ENCODE results near the gene NAP1L1.

Gene NAP1L1, protein sequence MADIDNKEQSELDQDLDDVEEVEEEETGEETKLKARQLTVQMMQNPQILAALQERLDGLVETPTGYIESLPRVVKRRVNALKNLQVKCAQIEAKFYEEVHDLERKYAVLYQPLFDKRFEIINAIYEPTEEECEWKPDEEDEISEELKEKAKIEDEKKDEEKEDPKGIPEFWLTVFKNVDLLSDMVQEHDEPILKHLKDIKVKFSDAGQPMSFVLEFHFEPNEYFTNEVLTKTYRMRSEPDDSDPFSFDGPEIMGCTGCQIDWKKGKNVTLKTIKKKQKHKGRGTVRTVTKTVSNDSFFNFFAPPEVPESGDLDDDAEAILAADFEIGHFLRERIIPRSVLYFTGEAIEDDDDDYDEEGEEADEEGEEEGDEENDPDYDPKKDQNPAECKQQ

DNA sequence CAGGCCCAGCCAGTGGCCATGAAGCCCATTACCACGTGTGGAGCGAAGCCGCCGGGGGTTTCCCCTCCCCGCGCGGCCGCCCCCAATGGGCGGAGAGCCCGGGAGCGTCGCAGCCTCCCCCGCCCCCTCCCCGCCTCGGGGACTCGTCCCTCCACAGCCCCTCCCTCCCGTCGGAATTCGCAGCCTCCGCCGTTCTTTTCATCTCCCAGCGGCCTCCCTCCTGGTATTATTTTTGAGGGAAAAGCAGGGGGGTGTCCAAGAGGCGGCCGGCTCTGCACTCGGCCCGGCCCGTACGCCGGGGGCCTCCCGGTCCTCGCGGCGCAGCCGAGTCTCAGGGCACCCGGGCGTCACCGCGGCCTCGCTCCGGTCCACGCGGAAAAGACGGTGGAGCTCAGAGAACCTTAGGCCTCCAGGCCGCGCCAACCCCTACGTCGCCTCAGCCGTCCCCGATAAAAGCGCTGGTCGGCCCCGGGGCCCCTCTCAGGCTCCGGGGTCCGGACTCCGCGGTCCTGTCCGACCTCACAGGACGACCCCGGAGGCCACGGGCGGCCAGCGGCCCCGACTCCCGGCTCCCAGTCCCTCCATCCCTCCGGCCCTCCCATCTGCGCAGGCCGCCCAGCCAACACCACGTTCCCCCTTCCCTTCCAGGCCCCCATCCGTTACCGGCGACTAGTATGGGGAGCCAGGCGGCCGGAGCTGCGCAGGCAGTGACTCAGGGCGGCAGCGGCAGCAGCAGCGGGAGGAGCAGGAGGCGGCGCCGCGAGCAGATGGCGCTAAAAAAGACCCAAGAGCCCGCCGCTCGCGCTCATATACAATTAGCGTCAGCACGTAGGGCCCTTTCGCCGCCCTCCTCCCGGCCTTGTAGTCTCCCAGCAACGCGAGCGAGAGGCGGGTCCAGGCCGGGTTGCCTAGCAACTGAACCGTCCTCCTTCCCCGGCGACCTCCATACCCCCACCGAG lies at the start of gene NAP1L1:
Gene NAP1L1 (minus strand): TSS at position 782 of the 959 bp plus-strand sequence. CDS start 10,466 bp downstream, outside the sequence.
- DNase-seq, result peak; percentile 96

DNA sequence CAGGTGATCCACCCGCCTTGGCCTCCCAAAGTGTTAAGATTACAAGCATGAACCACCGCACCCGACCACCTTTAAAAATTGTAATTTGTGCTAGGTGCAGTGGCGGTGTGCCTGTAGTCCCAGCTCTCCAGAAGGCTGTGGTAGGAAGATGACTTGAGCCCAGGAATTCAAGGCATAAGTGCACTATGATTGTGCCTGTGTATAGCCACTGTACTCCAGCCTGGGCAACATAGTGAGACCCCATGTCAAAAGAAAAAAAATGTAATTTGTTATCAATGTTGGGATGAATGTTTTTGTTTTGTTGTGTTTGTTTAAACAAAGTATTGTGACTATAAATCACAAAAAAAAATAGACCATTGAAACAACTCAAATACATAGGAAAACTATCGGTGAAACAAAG lies 43.1 kb upstream of the NAP1L1 start:
- DNase-seq, result no peak

DNA sequence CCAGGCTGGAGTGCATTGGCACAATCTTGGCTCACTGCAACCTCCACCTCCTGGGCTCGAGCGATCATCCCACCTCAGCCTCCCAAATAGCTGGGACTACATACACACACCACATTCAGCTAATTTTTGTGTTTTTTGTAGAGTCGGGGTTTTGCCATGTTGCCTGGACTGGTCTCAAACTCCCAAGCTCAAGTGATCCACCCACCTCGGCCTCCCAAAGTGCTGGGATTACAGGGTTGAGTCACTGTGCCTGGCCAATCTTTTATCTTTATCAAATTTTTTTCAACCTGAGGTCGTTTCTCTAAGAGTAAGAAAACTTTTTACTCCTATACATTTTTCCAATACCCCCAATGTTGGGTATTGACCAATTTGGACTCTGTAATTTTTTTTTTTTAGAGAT lies 40.0 kb upstream of the NAP1L1 start:
- no peak for DNase-seq

DNA sequence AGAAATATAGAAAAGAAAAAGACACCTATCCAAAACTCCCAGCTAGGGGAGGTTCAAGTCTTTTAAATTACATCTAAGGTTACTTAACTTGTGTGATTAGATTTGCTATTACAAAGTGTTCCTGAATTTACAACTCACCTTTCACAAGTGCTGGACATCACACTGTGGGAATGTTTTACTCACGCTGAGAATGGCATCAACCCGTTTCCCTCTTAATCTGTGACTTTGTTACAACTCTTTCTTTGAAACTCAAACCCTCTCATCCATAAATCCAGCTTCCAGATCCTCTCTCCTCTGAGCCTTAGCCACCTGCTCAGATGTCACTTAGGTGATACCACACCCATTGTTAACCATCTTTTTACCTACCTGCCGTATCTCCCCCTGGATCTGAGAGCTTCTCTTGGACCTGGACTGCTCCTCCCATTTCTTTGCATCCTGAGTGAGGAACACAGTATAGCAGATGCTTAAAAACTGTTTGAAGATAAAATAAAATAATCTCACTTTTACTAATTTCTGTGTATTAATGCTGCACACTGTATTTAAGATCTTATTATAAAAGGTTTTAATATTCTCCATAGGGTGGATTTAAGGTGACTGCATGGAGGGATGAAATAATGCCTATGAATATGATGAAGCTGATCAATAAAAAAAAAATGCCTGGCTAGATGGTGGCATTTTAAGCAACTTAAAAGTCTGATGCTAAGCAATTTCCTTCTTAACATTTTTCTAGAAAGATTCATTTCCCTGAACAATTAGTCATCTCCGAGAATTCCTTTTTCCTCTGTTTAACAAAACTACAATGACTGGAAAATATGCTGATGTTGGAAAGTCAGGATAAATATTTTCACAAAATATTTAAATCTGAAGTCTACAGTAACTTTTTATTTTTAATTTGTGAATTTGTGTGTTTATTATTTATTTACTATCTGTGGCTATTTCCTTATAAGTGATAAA lies 39.1 kb upstream of the NAP1L1 start:
- DNase-seq, result no peak

DNA sequence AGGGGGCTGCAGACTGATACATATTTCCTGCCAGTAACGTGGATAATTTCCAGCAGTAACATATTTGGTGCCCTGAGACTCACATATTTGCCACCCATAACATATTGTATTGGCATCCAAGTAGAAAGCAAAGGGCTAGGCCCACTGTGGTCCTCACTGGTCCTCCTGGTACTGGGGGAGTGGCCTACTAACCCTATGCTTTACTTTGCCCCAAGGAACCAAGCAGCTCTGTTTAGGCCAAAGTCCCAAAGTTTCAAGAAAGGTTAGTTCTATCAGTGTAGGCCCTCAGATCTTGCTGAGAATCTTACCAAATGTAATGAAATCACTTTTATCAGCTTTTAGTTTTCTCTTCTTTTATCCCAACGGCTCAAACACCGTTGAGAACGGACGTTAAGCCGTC lies 35.4 kb upstream of the NAP1L1 start:
- DNase-seq, result no peak

DNA sequence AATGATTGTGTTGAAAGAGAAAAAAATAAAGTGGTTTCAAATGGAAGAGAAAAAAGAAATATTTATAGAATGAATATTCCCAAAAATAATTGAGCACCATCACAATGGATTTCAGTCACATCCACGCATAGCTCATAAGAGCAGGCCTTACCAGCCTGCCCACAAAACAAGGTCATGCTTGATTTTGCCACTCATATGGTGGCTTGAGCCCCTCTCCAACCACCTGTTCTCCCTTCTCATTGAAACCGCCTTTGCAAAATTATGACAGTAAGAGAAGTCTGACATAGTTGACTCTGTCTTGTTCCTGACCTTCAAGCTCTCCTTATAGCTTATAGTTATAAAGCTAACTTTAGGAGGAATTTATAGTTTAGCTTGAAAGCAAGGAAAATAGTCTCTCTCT lies 33.3 kb upstream of the NAP1L1 start:
- DNase-seq, result no peak

DNA sequence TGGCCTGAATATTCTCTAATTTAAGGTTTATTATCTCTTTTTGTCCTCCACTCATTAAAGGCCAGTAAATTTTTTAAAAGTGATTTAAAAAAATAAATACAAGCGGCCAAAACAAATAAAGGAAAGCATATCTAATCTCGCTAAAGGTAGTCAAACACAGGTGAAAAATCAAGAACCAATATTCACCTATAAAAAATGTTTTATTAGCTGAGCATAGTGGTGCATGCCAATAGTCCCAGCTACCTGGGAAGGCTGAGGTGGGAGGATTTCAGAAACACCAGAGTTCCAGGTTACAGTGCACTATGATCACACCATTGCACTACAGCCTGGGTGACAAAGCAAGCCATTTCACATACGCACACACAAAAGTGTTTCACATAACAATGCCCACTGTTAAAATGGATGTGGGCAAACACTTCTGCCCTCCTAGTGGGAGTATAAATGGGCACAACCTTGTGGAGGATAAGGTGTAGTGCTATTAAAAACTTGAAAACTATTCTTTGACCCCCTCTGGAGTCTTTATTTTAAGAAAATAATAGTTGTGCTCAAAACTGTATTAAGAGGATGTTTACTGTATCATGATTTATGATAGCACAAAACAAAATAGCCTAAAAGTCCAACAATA lies 32.7 kb upstream of the NAP1L1 start:
- DNase-seq, result no peak

DNA sequence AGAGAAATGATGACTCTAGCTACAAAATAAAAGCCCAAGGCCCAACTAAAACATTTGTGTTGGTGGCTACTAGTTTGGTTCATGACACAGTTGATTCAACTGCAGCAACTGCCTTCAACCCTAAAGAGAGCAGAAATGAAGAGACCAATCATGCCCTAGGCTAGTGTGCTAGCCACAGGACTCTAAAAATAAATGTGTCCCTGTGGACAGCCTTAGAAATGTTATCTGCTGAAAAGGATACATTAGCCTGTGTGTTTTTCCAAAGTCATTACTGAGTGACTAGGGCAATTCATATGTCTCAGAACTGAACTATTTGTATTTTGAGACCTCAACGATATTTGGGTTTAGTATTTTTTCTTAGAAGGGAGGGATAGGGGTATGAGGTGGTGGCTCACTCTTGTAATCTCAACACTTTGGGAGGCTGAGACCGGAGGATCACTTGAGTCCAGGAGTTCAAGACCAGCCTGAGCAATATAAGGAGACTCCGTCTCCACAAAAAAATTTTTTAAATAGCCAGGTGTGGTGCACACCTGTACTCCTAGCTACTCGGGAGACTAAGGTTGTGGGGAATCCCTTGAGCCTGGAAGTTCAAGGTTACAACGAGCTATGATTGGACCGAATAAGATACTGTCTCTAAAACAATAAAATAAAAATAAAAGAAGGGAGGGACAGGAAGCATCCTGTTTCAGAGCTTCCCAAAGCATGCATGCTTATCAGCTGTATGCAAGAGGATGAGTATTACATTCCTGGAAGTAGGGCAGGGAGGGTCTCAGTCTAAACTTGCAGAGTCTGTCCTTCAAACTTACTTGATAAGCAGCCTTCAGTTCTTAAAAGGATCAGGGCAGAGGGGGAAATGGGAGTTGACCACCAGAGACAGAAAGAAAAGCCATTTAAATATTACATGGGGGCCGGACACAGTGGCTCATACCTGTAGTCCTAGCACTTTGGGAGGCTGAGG lies 29.6 kb upstream of the NAP1L1 start:
- DNase-seq, result no peak

DNA sequence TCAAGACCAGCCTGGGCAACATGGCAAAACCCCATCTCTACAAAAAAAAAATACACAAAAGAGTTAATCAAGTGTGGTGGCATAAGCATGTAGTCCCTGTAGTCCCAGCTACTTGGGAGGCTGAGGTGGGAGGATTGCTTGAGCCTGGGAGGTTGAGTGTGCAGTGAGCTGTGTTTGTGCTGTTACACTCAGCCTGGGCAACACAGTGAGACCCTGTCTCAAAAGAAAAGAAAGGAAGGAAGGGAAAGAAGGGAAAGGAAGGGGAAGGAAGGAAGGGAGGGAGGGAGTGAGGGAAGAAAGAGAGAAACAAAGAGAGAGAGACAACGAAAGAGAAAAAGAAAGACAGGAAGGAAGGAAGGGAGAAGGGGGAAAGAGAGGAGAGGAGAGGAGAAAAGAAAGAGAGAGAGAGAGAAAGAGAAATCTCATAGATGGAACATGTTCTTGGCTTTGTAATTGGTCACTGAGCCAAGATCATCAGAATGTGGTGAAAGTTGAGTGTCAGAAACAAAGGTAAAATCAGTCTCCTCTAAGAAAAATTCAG lies 26.8 kb upstream of the NAP1L1 start:
- DNase-seq, result no peak

DNA sequence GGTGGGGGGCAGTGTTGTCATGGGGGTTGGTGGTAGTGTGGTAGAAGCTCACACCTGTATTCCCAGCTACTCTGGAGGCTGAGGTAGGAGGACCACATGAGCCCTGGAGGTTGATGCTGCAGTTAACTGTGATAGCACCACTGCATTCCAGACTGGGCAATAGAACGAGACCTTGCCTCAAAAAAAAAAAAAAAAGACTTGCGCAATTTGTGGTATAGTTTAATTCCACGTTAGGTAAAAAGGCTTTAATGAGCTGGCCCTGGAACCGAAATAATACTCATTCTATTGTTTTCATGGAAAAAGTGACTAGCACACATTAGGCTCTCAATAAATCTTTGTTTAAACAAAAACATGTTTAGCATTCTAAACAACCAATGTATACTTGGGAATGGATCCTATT lies 25.4 kb upstream of the NAP1L1 start:
- DNase-seq, result no peak

DNA sequence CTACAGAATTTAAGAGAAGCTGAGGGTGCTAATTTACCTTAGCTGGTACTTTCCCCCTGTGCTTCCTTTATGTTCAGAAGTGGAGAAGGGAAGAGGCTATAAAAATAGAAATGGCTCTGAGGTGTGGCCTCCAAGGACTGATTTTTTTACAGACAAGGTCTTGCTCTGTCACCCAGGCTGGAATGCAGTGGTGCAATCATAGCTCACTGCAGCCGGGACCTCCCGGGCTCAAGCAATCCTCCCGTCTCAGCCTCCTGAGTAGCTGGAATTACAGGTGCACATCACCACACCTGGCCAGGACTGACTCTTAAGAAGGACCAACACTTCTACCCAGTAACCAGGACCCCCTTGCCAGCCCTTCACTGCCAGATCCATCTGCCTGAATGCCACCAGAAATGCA lies 23.9 kb upstream of the NAP1L1 start:
- DNase-seq, result no peak

DNA sequence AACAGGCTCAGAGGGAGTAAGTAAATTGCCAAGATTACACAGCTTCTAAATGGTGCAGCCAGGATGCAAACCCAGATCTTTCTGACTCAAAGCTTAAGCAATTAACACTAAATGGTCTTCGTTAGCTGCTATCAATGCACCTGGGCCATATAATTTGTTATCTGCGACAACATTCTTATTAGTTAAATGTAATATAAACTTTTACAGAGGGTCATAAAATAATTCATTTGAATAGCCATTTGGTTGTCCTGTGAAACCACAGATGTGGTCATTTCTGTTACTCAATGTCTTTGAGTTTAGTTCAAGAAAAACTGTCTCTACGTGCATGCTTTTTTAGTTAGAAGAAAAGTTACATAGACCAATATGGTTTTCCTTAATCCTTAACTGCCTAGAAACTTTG lies 22.1 kb upstream of the NAP1L1 start:
- DNase-seq, result no peak

DNA sequence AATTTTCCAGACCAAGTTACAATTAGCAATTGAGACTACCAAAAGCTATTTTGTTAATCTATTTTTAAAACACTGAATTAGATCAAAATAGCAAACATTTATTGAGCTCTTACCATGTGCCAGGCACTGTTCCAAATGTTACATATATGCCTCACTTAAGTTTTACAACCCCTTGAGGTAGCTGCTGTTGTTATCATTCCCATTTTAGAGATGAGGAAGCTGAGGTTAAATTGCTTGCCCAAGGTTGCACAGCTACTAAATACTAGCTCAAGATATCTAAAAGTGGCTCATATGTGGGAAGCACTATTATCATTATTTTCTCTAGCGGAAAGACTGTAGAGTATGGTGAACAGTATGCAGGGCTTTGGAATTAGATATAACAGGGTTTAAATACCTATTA lies 19.5 kb upstream of the NAP1L1 start:
- no peak for DNase-seq

DNA sequence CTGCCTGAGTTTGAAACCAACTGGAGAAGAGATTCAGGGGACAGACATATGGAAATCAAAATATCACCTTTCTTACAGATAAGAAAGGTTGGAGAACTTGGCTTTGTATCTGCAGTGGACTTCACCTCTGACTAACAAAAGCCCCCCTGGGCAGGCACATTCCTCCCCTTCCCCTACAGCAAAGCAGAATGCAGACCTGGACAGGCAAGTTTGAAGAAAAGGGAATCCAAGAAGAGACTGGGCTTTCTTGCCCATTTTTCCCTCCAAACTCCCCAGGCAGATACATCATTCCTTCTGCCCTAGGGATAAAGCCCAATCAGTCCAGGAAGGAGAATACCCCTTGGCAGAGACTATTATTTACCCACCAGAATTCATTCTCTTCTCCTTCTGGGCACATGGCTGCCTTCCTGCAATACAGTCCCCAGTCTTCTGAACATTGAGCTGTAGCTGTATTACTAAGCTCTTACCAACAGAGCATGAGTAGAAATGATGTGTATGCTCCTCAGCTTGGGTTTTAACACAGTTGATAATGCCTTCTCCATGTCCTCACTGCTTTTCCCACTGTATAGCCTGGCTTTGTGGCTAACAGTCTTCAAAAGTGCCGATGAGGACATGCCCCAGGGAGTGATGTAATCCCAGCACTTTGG lies 17.4 kb upstream of the NAP1L1 start:
- DNase-seq, result no peak

DNA sequence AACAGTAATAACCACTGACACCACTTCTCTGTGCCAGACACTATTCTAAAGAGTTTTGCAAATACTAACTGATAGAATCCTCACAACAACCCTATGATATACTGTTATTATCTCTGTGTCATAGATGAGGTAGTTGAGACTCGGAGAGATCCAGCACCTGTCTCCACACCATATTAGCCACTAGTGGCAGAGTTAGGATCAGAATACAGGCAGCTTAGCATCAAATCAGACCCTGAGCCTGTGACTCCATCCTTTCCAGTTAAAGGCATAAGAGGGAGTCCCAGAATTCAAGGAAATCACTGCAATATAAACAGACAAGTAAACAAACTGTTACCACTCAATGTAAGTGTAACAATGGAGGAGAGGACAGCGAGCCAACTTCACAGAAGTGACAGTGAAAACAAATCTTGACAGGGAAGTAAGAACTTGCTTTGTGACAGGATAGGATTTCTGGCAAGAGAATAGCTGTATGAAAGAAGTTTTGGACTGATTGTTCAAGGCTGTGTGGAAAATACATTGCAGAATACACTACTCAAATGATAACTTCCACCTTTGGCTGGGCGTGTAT lies 11.7 kb upstream of the NAP1L1 start:
- no peak for DNase-seq

DNA sequence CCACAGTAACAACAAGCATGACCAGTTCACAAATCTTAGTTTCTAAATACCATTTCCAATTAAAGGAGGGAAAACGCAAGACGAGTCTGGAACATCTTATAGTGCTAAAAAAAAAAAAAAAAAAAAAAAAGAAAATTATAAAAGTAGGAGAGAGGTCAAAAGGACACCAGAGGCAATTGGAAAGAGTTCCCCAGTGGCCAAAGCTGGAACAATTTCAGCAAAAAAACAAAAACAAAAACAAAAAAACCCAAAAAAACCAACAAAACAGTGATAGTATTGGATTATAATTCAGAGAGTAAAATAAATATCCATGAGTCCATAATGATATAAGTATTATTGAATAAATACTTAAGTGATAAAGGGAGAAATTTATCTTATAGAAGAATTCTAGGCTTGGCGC lies 10.3 kb upstream of the NAP1L1 start:
- no peak for DNase-seq

DNA sequence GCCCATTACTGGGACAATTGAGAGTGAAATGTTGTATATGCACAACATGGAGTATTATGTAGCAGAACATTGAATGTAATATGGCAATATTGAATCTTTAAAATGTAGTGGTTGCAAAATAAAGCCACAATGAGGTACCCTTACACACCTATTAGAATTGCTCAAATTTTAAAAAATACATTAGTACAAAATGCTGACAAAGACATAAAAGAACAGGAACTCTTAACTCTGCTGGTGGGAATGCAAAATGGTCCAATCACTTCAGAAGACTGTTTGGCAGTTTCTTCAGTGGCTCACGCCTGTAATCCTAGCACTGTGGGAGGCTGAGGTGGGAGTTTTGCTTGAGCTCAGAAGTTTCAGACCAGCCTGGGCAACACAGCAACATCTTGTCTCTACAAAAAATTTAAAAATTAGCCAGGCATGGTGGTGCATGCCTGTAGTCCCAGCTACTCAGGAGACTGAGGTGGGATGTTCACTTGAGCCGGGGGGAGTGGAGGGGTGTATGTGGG lies 6.8 kb upstream of the NAP1L1 start:
- DNase-seq, result no peak

DNA sequence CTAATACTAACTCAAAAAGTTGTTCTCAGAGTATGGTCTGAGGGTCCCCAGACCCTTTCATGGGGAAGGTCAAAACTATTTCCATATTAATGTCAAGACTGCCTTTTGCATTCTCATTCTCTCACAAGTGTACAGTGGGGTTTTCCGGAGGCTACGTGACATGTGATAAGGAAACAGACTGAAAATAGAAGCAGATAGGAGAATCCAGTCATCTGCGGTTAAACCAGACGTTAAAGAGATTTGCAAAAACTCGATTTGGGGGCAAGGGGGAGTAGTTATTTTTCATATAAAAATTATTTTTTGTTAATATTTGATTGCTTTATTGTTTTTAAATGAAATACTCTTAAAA lies 1.0 kb upstream of the NAP1L1 start:
- peak; percentile 23 for DNase-seq

DNA sequence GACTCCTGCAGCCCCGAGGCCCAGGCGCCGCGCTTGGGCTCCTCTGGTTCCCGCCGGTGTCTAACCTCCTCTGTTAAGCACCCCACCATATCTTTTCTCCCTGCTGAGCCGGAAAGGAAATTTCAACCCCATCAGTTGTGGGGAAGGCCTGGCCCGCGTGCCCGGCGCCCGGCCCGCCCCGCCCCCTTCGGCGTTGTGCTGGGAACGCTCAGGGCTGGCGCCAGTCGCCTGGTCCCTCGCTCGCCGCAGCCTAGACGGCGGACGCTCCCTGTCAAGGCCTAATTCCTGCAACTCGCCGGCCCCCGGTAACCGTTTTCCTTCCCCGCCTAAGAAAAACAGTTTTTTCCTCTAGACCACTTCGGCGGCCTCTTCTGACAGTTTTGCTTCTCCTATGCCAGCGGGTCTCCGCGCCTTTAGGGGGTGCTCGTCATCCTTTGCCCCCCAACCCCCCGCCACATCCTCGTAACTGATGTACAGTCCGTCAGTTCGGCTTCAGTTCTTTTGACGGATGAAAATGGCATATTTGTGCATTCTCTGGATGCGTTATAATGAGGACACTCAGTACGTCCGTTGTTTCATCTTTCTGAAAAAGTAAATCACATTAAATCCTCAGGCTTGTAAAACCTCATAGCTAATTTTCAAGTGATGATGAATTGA lies 506 bp upstream of the NAP1L1 start:
- peak; percentile 55 for DNase-seq
